Measurements from ENCODE around the gene PRKCE. TPM values are rescaled to one million over a fixed set of nuclear protein-coding genes. Genes with fewer than 3 reads are reported as not detected.

Gene PRKCE
- total and polyA plus RNA-seq, 2 donors (not counting 3 experiments of a cell fraction or from before 2014, with no cell fraction given): 27.9 to 33.9 TPM

DNA sequence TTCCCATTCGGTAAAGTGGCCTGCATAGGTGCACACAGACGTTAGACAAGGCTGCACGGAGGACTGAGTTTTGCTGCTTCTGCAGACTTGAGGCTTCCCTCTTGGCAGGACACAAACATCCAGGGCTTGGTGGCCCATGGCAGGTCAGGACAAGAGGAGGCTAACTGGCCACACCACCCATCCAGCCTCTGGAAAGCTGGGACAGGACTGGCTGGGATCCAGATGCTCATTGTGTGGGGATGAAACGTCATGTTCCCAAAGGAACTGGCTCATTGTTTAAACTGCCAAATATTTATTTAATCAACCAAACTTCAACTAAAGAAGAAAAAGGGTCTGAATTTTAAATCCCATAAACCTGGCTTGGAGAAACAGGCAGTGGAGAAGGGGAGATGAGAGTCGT, 406.7 kb downstream of the PRKCE start:
- dilution Hi-C loops (cut with MboI; ENCODE audit: extremely low pct_ligation_motif_present, low sequenced_read_pairs): no loop called here
- Histone ChIP-seq H3K4me1 (ENCODE audit: control insufficient read depth, extremely low read depth, insufficient read depth, low read length) (peaks cover 14% of the 10 kb centered on the region), H3K36me3 (ENCODE audit: control insufficient read depth in 2 of 2, extremely low read depth in 1 of 2, insufficient read depth in 2 of 2, low read length in 2 of 2) (no peaks in the 10 kb centered on the region), H2AFZ (ENCODE audit: low read depth, low read length) (peak overlapping the region; percentile 43), H3K27me3 (ENCODE audit: control insufficient read depth in 2 of 2, insufficient read depth in 2 of 2, low read length in 2 of 2) (no peaks in the 10 kb centered on the region), H3K4me2 (ENCODE audit: insufficient read depth, low read length) (peak overlapping the region; percentile 32), H3K79me2 (ENCODE audit: control insufficient read depth, insufficient read depth, low read length) (no peaks in the 10 kb centered on the region), H4K20me1 (replicated peaks; ENCODE audit: control insufficient read depth, extremely low read depth, insufficient read depth, low read length) (no peaks in the 10 kb centered on the region), H3K4me3 (replicated peaks in 1 of 3; ENCODE audit: insufficient read depth in 1 of 3, low read depth in 1 of 3, low read length in 3 of 3) (no peak overlapping the region), H3K27ac (ENCODE audit: insufficient read depth, low read depth, low read length) (no peak overlapping the region), H3K9ac (replicated peaks; ENCODE audit: extremely low read depth, insufficient read depth, low read length) (no peak overlapping the region), H3K9me1 (replicated peaks; ENCODE audit: control insufficient read depth, extremely low read depth, insufficient read depth, low read length) (no peaks in the 10 kb centered on the region), H3K9me3 (replicated peaks; ENCODE audit: control insufficient read depth, insufficient read depth, low read length) (no peaks in the 10 kb centered on the region)
- ChIA-PET POLR2A (no interaction called here), CTCF (interaction anchor here (1.7 kb wide), 1 partner anchor 28 kb away, joined by 10 read pairs; no protein-coding TSS in a partner anchor)
- FAIRE-seq: peak; percentile 74
- intact Hi-C loops (cut with micrococcal nuclease): no loop called here
- peak; percentile 75 for DNase-seq (ENCODE audit: low read depth, low spot score)
- BruUV-seq (replicated peaks): no TSS peak
- TF ChIP-seq EZH2 (IDR thresholded peaks at IDR 0.05; ENCODE audit: borderline replicate concordance, low read depth, low read length, severe bottlenecking): no peak
- TF ChIP-seq MYC (IDR thresholded peaks at IDR 0.05; ENCODE audit: low read depth, low read length): no peak
- TF ChIP-seq, protein P1, sequence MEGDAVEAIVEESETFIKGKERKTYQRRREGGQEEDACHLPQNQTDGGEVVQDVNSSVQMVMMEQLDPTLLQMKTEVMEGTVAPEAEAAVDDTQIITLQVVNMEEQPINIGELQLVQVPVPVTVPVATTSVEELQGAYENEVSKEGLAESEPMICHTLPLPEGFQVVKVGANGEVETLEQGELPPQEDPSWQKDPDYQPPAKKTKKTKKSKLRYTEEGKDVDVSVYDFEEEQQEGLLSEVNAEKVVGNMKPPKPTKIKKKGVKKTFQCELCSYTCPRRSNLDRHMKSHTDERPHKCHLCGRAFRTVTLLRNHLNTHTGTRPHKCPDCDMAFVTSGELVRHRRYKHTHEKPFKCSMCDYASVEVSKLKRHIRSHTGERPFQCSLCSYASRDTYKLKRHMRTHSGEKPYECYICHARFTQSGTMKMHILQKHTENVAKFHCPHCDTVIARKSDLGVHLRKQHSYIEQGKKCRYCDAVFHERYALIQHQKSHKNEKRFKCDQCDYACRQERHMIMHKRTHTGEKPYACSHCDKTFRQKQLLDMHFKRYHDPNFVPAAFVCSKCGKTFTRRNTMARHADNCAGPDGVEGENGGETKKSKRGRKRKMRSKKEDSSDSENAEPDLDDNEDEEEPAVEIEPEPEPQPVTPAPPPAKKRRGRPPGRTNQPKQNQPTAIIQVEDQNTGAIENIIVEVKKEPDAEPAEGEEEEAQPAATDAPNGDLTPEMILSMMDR (IDR thresholded peaks at IDR 0.05; ENCODE audit: extremely low read depth in 1 of 2, insufficient read depth in 1 of 2, low read depth in 1 of 2, low read length in 2 of 2): no peak
- TF ChIP-seq POLR2A (IDR thresholded peaks at IDR 0.05; ENCODE audit: low read depth, low read length): no peak
- TF ChIP-seq GATA2 (IDR thresholded peaks at IDR 0.05; ENCODE audit: insufficient read depth, insufficient read length, low read depth, low read length): no peak
